B cell (primary cell): ENCODE data around the gene NR6A1.

Source experiments
- CTCF ChIP-seq: fragments of 200-600 bp; IDR thresholded peaks from one replicate; pipeline ENCODE4 v1.8.0; 2022; ENCODE audit warnings: antibody characterized with exemption, mild to moderate bottlenecking
- EZH2 ChIP-seq: IDR thresholded peaks from 2 replicates; pipeline ENCODE4 v1.6.1; 2012; ENCODE audit warnings: borderline replicate concordance, low read depth, mild to moderate bottlenecking, moderate library complexity, low read length; ENCODE audit not compliant: insufficient read depth, poor library complexity, severe bottlenecking

- TF ChIP-seq CTCF (no peak), EZH2 (no peak)
Observed at GRCh38 chr9:124741149-124741548, 30.0 kb downstream of the NR6A1 start.
